ENCODE data around the gene HAAO. TPM values are rescaled to one million over a fixed set of nuclear protein-coding genes. Genes with fewer than 3 reads are reported as not detected.

HAAO gene
- total and polyA plus RNA-seq, 11 donors = 1.3 to 10.6 (median 2.2) TPM

- H3K4me3 ChIP-seq = no peak overlapping the region
- H3K27ac ChIP-seq = no peak overlapping the region
- no peaks in the 10 kb centered on the region for H3K27me3 ChIP-seq
- 82 to 89% (median 84%) methylated on average over 3 of the region's 3 CpGs for WGBS, 4 donors
- TF ChIP-seq POLR2A (IDR thresholded peaks at IDR 0.05) (no peak), CTCF (IDR thresholded peaks at IDR 0.05) (no peak)
- H3K4me1 ChIP-seq = no peaks in the 10 kb centered on the region
- peaks cover 0 to 5% (median 0%) of the 10 kb centered on the region in 12 donors for H3K9me3 ChIP-seq
- peaks cover 0 to 3% (median 0%) of the 10 kb centered on the region in 9 donors for H3K36me3 ChIP-seq
- intact Hi-C loops (cut with DNase I) = no loop called here
- ATAC-seq (no peak), DNase-seq (no peak)
Measured at GRCh38 chr2:42775810-42776209, 16.6 kb downstream of the HAAO start.

- 78 to 88% (median 83%) methylated on average over 2 of the region's 2 CpGs for WGBS, 4 donors
- no peak for DNase-seq
Measured at GRCh38 chr2:42775186-42775585, 17.2 kb downstream of the HAAO start.

GRCh38 chr2:42771546-42772153, 20.7 kb downstream of the HAAO start:
- TF ChIP-seq CTCF (IDR thresholded peaks at IDR 0.05) (no peak), POLR2A (IDR thresholded peaks at IDR 0.05) (no peak)
- DNase-seq = no peak
- peak in 1 of 4 donors; percentile 9 for ATAC-seq
- 87 to 94% (median 88%) methylated on average over 5 of the region's 5 CpGs for WGBS, 4 donors
- Histone ChIP-seq H3K27me3 (no peaks in the 10 kb centered on the region), H3K4me3 (no peak overlapping the region), H3K36me3 (no peaks in the 10 kb centered on the region), H3K27ac (no peak overlapping the region), H3K9me3 (no peaks in the 10 kb centered on the region), H3K4me1 (no peaks in the 10 kb centered on the region)
- intact Hi-C loops (cut with DNase I) = no loop called here

More at GRCh38 chr2:42775186-42775585, 17.2 kb downstream of the HAAO start:
- peaks cover 0 to 3% (median 0%) of the 10 kb centered on the region in 9 donors for H3K36me3 ChIP-seq
- ATAC-seq = no peak
- TF ChIP-seq CTCF (IDR thresholded peaks at IDR 0.05) (no peak), POLR2A (IDR thresholded peaks at IDR 0.05) (no peak)
- intact Hi-C loops (cut with DNase I) = no loop called here
- peaks cover 0 to 5% (median 0%) of the 10 kb centered on the region in 12 donors for H3K9me3 ChIP-seq
- no peaks in the 10 kb centered on the region for H3K4me1 ChIP-seq
- no peaks in the 10 kb centered on the region for H3K27me3 ChIP-seq
- H3K4me3 ChIP-seq = no peak overlapping the region
- no peak overlapping the region for H3K27ac ChIP-seq

DNA sequence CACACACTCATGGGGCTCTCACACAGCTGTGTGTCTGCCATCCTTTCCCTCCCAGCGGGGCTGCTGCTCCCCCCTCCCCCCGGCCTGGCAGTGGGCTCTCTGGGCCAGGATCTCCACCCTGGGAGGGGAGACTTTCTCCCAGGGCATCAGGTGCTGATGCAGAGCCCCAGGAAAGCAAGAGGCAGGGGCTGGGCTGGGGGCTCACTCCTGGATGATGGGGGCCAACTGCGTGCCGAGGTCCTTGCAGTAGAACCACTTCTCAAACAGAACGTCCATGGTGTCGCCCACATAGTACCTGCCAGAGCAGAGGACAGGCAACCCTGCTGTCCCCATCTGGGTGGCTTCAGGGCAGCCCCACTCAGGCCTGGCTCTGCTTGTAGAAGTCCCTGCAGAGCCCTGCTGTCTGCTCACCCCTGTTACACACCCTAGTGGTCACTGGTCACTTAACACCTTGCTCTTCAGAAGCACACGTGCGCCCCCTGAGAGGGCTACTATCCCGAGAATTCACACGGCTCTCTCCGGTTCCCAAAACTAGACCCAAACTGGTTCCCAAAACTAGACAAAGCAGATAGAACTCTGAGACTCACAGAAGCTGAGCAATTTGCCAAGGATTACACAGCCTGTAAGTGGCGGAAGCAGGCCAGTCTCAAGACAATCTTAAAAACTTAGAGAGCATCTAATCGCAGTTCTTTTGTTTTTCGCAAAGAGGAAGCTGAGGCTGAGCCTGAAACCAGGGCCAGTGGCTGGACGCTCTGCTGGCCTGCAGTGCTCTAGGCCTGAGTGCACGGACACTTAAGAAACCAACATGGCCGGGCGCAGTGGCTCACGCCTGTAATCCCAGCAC, 21.9 kb downstream of the HAAO start:
- WGBS, 4 donors = 67 to 75% (median 71%) methylated on average over 13 to 19 of the region's 19 CpGs
- peak; percentile 40 to 76 (median 68) for ATAC-seq
- no peaks in the 10 kb centered on the region for H3K9me3 ChIP-seq
- H3K27ac ChIP-seq = peak overlapping the region in 1 of 12 donors; percentile 32
- intact Hi-C loops (cut with DNase I) = no loop called here
- no peaks in the 10 kb centered on the region for H3K4me1 ChIP-seq
- H3K27me3 ChIP-seq = no peaks in the 10 kb centered on the region
- H3K36me3 ChIP-seq = no peaks in the 10 kb centered on the region
- TF ChIP-seq CTCF (IDR thresholded peaks at IDR 0.05) = peak in 11 of 12 donors; percentile 11 to 47 (median 39)
- no peak for TF ChIP-seq POLR2A (IDR thresholded peaks at IDR 0.05)
- H3K4me3 ChIP-seq = no peak overlapping the region
- no peak for DNase-seq
